ENCODE data around the gene C1orf87.

C1orf87 gene

DNA sequence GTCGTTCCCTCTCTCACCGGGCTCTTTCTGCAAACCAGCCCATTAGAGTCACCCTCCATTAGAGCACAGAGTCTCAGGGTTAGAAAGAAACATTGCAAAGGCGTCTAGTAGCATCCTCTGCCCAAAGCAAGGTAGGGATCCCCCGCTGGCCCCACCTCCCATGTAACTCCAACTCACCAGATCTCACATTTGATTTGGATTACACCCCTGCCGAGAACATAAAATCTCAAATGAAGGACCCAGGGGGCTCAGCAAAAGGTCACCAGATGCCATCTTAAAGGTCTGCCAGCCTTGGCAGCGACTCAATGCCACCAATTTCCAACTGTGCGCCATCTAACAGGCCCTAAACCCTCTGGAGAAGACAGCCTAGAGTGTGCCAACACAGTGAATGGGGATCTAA, 14.1 kb downstream of the C1orf87 start:
- no peak for DNase-seq

DNA sequence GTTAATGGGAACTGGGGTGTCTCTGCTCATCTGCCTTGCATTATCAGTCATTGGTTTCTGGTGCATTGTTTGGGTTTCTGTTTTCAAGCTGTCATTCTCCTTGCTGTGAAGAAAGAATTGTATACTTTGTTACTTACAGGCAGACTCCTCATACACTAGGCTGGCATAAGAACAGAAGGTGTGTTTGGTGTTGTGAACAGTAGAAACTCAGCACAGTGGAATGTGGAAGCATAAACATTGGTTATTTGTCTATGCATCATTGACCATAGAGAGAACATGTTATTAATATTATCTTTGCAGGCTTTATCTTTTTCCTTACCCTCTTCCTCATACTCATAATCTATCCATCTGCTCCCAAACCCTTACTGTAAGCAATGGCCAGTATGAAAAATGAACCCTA, 18.2 kb downstream of the C1orf87 start:
- DNase-seq: no peak

DNA sequence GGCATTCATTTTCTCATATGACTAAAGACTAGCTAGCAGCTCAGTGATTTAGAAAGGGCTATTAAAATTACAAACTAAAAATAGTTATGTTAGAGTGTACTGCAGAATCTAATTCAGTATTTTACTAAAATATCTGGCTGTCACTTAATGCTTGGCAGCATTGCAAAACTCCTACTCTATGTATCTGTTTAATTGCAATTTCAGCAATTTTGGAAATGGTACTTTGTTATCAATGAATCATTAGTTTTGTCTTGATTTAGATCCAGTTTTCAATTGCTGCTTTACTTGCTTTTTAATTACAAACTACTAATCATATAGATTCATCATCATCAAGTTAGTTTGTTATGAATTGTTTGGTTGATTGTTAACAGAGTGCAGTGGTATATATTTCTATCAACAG, 19.2 kb downstream of the C1orf87 start:
- DNase-seq: no peak

DNA sequence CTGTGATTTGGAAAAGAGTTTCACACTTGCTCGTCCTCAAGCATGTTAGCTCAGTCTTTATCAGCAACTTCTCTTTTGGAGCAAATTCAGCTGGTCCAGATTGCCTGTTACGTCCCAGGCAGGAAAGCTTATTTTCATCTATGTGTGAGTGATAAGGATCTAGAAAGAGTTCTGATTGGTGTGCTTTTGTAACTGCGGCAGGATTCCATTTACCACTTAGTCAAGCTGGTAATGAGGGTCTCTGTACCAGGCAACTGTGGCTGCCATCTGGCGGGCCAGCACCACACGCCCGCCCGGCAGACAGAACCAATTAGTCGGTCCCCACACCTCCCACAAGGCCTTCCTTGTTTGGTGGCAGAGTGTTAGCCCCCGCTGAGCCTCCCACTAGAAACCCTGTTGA, 21.0 kb downstream of the C1orf87 start:
- no peak for DNase-seq

DNA sequence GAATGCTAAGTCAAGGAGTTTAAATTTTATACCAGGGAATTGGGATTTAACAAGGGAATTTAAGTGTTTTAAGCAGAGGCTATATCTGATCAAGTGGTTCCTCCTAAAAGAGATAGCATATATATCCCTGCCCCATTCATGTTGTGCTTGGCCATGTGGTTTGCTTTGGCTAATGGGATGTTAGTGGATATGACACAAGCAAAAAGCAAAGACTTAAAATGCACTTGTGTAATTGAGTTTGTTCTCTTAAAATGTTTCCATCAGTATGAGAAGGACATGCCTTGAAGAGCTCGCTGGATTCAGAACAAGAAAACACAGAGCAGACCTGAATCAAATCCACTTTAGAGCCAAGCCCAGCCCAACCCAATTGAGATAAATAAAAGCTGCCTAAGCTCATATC, 22.4 kb downstream of the C1orf87 start:
- DNase-seq: no peak

DNA sequence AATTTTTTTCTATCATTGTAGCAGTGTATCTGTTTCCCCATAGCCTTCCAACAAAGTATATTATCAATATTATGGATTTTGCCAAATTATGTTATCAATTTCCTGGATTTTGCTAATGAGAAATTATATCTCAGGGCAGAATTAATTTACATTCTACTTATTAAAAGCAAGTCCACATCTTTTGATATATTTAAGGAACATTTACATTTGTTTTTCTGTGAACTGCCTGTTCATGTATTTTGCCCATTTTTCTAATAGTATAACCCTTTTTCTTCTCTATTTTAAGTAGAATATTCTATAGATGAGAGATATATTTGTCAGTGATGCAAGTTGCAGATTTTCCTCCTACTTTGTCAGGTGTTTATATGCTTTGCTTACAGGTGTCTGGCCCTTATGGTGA, 24.4 kb downstream of the C1orf87 start:
- DNase-seq: no peak

DNA sequence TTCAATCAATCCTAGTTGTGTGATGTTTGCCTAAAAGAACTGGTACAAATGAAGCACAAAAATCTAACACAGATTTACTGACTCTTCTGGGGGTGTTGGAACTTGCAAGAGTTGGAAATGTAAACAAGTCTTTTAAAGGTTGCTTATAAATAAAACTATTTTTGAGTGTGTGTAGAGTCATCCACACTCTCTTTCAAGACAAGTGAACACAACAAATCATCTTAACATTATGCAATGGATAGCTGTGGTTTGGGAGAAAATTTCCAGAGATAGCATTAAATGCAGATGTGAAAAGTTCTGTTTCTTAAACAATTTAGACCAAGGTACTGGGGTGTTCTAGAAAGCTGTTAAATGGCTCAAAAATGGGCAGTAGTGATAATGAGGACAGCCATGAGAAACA, 28.7 kb downstream of the C1orf87 start:
- DNase-seq: no peak

DNA sequence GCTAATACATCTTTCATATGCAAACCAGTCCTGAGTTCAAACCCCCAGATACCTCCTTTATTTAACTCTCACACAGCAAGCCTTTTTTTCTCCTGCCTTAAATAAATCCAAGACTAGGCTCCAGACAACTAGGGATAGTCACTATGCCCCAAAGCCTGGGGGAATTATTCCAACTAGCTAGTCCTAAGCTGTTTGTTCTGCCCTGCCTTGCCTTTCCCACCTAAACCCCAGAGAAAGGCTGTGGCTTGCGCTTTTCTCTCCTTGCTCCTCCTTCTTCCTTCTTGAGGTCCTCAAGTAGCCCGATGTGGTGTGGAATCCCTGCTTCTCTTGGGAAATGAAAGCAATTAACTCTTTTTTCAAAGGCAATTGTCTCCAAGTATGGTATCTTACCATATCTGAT, 31.8 kb downstream of the C1orf87 start:
- DNase-seq: no peak

DNA sequence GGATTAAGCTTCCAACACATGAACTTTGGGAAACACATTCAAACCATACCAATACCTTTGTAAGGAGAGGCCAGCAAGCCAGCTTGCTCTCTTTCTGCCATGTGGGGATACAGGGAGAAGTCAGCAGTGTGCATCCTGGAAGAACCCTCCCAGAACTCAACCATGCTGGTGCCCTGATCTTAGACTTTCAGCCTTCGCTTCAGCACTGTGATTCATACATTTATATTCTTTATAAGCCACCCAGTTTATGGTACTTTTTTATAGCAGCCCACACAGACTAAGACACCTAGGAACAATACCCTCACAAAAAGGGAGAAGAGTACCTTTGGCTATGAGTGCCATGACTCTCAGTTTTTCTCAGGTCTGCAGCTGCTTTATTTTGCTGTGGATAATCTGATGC, 35.9 kb downstream of the C1orf87 start:
- no peak for DNase-seq

DNA sequence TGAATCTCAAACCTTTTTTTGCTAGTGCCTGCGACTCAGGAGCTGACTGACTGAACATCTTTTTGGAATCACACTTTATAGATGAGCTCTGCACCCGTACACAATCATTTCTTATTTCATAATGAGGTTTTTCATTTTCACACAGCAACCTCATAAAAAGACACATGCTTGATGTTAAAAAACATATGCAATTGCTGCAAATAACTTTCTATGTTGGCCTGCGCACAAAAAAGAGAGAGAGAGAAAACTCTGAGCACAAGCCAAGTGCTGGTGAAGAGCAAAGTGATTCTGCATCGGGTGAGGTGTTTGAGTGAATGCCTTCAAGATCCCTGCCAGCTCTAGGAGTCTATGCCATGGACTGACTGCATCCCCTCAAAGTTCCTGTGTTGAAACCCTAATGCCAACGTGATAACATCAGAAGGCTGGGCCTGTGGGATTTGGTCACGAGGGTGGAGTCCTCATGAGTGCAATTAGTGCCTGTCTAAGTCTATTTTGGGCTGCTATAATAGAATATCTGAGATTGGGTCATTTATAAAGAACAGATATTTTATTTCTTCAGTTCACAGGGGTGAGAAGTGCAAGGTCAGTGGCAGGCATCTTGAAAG, 36.6 kb downstream of the C1orf87 start:
- DNase-seq: no peak

DNA sequence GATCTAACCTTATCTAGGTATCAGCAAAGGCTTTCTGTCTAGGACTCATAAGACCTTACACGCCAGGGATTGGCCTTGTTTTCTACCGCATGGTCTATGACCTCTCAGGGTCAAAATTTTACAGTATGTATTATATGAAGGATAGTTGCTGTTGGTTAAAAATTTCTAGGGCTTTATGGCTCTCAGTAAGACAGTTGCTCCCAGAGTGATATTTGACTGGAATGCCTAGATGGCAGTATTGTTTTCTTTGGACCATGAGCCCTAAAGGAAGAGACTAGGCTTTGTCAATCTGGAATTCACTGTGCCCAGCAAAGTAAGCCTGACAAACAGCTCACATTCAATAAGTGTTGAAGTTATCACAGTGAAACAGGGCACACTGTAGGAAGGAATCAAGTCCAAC, 37.6 kb downstream of the C1orf87 start:
- DNase-seq: no peak

DNA sequence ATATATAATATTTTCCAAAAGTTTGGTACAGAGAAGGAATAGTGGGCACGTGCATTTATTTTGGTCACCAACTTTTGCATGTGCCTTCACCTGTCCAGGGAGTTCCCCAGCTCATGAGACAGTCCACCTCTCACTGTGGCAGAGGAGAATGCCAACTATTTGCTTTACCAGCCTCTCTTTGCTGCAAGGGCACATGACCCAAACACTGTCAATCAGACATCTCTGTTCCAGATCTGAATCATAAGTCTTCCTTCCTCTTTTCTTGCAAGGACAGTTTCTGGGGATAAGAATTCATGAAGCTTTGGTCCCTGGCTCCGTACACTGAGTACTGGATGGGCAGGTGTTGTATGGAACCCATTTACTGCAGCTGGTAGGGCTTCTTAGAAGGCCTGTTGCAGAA, 38.6 kb downstream of the C1orf87 start:
- no peak for DNase-seq

DNA sequence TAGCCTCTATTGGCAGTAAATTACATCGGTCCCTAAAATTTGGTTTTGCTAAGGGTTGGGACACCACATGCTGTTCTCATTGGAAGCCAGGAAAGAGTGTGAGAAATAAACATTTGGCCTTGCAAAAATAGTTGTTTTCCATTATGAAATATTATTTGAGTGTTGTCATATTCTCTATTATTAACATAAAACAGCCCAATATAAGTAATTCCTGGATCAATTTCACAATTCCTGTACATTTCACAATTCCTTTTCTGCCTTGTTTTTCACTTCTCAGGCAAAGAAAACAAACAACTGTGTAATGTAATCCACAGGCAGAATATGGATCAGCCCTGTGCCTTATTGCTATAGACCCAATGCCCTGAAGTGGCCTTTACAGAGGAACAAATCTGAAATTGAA, 40.5 kb downstream of the C1orf87 start:
- no peak for DNase-seq

DNA sequence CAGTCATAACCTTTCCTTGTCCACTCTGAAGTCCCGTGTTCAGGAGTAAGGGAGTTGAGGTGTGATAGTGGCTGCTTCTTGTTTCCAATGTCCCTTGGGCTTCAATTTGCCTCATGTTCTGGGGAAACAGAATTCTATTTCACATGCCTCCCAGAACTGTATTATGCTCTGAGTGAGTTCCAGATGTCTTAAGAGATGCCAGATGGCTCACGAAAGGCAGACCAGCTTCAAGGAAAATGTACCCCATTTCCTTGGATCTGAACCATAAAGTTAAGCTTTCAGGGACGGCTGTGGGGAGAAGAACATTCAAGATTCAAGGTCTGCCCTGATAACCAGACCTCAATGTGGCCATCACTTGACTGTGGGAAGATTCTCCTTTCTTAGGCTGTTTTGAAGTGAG, 42.4 kb downstream of the C1orf87 start:
- no peak for DNase-seq

DNA sequence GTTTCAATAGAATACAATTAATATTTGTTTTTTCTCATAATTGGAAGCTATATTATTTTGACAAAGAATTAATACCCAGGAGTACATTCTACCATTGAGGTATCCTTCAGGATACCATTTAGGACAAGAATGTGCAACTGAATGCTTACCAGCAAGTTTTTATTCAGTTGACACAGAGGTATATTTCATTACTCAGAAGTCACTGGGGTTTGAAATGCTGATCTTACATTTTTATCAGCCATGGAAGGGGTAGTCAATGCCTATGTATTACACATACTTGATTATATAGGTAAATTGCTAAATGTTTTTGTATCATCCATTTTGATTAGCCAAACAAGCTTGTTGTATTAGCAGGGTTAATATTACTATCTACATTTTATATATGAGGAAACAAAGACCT, 48.0 kb downstream of the C1orf87 start:
- no peak for DNase-seq

DNA sequence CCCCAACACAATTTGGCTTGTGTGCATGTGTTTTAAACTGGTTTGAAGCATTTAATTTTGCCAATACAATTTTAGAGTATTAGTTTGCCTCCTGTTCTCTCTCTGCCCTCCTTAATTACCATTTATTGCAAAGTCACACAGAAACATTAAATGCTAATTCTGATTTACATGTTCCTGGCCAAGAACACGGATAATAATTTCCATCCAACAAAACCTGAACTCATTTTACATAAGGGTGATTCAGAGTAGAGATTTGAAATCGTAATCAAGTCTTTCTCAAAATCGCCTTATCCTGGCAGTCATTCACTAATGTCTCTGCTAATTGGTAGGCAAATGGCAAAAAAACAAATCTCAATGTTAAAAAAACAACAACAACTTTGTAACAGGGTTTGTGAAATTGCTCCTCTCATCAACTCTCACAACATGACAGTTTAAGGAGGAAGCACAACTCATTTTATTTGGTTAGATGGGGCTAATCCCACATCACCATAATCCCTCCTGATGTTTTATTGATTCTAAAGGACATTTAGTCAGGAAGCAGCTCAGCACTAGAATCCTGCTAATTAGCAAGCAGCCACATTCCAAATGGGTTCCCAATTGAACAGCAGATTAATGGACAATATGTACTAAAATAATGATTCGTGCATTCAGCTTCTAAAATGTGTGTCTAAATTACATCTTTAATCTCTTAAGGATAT, 55.9 kb downstream of the C1orf87 start:
- no peak for DNase-seq

DNA sequence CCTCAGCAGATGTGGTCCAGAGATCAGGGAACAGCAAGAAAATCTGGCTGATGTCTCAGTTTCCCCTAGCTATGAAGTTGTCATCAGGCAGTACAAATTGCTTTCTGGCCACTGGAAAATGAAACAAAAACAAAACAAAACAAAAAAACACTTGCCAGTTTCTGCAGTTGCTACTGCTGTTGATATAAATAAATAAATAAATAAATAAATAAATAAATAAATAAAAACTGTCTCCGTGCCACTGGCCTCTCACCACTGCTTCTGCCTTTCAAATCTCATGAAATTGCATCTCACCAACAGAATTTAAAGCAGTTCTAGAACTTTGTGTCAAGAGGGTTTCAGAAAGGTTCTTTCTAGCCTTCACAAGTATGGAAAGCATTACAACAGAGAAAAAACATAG, 62.9 kb downstream of the C1orf87 start:
- no peak for DNase-seq

DNA sequence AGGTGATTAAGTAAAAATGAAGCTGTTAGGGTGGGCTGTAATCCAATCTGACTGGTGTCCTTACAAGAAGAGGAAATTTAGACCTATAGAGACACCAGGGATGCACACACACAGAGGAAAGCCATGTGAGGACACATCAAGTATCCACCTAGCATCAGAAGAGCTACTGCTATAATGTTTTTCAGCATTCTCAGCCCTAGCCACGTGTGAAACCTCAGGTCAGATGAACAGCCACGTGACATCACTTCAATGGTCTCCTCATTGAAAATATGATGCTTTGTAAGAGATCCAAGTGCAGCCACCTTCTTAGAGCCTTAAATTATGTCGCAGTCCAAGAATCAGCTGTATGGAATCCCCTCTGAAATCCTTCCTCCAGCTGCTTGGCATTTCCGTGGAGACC, 65.1 kb downstream of the C1orf87 start:
- DNase-seq: no peak

DNA sequence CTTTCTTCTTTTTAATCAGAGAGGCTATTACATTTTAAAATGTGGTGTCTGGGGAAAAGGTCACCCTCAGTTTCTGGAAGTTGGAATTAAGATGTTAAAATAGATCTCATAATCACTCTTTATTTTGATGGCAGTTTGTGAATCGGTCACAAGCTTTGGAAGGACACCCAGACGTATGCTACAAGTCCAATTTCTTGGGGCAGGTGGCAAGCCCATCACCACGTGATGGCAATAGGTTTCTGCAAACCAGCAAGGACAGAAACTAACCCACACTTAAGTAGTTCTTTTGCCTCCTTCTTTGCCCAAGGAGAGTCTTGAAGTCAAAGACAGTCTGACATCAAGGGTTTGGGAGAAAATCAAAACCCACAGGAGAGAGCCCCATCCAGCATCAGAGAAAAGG, 72.9 kb downstream of the C1orf87 start:
- DNase-seq: no peak

DNA sequence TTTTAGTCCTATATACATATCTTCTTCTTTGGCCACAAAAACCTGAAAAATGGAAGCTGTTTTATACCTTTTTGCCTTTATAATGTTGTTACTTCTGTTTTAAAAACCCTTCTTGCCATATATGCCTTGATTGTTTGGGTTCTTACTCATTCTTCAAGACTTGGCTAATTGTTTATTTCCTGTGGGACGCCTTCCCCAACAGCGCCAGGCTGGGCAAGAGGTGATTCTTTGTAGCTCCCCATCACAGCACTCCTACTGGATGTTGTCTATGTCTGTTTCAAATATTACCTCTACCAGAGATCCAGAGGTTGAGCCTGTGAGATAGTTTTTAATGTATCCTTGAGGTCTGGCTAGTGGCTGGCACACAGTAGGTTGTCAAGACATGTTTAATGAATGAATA, 73.8 kb downstream of the C1orf87 start:
- DNase-seq: no peak

DNA sequence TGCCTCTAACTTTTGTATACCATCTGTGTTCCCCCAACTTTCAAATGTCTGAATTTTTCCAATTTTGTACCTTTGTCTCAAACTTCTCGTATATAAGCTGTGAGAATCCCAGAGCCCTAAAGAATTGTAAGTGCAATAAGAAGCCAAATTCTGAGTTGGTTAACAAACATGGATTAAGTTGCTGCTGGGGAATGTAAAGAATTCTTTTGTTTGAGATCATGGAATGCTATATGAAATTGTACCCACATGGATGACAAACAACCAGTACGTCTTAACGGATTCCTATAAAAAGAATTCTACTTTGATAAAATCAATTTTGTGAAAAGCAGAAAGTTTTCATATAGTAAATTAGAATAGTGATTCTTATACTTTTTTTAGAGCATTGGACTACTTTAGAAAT, 74.6 kb downstream of the C1orf87 start:
- DNase-seq: no peak

DNA sequence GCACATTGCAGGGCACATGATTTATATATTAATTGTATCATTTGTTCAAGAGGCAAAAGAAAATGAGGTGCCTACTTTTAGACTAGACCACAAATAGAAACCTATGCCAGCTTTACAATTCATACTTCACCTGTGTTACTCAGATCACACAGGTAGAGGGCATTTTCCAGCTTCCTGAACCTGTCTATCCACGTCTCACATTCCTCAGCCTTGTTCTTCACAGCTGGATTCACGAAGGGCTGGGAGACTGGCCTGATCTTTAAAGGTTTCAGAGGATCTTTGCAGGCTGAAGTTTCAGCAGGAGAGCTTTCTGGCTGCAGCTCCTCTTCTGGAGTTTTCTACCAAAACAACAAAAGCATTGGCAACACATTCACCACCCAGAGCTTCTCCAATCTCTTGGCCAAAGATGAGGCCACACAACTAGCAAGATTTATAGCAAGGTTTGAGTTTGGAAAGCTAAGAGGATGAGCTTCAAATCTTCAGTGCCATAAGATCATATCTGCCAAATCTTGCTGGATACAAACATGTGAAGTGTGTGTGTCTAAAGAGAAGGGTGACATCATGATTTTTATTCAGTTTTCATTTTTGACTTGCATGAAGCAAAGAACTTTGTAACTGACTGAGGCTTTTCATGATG, 76.0 kb downstream of the C1orf87 start:
- DNase-seq: no peak

DNA sequence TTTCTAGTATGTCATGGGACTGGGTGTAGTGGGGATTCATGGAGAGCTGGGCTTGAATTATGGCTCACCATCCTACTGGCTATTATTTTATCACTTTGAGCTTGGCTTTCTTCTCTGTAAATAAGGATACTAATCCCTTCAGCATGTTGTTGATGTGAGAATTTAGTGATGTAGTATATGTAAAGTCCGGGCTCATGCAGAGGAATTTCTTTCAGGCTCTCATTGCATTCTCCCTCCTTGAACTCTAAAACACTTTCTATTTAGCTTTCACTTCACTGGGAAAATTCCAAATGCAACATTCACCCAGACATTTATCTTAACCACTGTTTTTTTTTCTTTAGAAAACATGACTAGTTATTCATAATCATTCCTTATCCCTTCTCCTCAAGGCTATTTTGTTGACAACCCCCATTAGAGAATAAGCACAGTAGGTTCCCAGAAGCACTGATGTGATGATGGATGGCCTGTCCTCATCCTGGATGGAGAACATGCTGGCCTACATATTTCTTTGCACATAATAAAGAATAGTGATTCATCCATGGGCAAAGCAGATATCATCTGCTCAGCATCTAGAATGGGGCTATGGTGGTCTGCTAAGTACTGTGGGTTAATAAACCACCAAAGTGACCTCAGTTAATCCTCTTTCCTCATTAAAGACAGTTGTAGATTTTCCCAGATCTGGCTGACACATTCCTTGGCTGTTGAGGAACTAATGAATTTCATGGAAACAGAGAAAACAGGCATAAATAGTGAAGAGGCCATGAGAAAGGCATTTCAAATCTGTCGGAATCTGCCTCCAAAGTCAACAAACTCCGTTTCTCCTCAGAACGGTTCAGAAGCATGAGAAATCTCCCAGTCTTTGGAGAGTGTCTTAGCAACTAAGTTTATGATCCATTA, 79.0 kb downstream of the C1orf87 start:
- no peak for DNase-seq
